ENCODE results near the gene BRWD1. TPM values are rescaled to one million over a fixed set of nuclear protein-coding genes. Genes with fewer than 3 reads are reported as not detected.

Gene BRWD1
- total and polyA plus RNA-seq, 2 of the 8 experiments (the other 6 are each of a cell fraction or from before 2014, with no cell fraction given): 9.3 to 45.2 TPM

DNA sequence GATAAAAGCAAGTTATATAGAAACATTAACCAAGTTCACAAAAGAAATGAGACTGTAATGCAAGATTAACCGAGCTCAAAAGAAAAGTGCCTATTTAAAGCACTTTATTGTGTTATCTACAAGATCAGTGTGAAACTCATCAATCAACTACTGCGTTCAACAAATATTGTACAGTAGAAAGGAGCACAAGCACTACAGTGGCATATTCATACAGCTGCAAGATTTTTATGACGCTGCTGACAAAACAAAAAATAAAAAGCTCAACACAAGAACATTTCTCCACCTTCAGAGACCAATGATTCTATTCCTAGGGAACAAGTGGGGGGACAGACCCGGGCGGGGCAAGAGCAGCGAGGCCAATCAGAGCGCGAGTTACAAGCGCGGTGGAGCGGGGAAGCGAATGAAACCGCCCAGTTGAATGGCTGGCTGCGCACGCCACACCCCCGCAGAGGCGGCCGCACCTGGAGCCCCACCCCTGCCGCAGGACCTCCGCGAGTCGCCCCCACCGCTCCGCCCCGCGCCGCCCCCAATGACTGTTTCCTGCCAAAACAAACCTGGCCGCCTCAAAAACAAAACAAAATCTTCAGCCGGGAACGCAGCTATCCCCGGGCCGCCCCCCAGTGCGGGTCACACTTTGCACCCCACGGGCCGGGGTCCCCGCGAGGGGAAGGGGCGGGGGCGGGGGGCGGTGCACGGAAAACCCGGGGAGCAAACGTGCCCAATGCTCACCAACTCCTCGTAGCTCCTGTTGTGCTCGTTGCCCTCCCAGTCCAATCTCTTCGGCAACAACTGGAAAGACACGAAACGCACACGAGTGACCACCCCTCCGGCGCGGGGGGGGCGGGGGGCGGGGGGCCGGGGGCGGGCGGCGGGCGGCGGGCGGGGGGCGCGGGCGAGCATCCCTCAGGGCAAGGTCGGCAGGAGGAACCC lies 1.1 kb downstream of the BRWD1 start (continued):
- TF ChIP-seq, protein P1, sequence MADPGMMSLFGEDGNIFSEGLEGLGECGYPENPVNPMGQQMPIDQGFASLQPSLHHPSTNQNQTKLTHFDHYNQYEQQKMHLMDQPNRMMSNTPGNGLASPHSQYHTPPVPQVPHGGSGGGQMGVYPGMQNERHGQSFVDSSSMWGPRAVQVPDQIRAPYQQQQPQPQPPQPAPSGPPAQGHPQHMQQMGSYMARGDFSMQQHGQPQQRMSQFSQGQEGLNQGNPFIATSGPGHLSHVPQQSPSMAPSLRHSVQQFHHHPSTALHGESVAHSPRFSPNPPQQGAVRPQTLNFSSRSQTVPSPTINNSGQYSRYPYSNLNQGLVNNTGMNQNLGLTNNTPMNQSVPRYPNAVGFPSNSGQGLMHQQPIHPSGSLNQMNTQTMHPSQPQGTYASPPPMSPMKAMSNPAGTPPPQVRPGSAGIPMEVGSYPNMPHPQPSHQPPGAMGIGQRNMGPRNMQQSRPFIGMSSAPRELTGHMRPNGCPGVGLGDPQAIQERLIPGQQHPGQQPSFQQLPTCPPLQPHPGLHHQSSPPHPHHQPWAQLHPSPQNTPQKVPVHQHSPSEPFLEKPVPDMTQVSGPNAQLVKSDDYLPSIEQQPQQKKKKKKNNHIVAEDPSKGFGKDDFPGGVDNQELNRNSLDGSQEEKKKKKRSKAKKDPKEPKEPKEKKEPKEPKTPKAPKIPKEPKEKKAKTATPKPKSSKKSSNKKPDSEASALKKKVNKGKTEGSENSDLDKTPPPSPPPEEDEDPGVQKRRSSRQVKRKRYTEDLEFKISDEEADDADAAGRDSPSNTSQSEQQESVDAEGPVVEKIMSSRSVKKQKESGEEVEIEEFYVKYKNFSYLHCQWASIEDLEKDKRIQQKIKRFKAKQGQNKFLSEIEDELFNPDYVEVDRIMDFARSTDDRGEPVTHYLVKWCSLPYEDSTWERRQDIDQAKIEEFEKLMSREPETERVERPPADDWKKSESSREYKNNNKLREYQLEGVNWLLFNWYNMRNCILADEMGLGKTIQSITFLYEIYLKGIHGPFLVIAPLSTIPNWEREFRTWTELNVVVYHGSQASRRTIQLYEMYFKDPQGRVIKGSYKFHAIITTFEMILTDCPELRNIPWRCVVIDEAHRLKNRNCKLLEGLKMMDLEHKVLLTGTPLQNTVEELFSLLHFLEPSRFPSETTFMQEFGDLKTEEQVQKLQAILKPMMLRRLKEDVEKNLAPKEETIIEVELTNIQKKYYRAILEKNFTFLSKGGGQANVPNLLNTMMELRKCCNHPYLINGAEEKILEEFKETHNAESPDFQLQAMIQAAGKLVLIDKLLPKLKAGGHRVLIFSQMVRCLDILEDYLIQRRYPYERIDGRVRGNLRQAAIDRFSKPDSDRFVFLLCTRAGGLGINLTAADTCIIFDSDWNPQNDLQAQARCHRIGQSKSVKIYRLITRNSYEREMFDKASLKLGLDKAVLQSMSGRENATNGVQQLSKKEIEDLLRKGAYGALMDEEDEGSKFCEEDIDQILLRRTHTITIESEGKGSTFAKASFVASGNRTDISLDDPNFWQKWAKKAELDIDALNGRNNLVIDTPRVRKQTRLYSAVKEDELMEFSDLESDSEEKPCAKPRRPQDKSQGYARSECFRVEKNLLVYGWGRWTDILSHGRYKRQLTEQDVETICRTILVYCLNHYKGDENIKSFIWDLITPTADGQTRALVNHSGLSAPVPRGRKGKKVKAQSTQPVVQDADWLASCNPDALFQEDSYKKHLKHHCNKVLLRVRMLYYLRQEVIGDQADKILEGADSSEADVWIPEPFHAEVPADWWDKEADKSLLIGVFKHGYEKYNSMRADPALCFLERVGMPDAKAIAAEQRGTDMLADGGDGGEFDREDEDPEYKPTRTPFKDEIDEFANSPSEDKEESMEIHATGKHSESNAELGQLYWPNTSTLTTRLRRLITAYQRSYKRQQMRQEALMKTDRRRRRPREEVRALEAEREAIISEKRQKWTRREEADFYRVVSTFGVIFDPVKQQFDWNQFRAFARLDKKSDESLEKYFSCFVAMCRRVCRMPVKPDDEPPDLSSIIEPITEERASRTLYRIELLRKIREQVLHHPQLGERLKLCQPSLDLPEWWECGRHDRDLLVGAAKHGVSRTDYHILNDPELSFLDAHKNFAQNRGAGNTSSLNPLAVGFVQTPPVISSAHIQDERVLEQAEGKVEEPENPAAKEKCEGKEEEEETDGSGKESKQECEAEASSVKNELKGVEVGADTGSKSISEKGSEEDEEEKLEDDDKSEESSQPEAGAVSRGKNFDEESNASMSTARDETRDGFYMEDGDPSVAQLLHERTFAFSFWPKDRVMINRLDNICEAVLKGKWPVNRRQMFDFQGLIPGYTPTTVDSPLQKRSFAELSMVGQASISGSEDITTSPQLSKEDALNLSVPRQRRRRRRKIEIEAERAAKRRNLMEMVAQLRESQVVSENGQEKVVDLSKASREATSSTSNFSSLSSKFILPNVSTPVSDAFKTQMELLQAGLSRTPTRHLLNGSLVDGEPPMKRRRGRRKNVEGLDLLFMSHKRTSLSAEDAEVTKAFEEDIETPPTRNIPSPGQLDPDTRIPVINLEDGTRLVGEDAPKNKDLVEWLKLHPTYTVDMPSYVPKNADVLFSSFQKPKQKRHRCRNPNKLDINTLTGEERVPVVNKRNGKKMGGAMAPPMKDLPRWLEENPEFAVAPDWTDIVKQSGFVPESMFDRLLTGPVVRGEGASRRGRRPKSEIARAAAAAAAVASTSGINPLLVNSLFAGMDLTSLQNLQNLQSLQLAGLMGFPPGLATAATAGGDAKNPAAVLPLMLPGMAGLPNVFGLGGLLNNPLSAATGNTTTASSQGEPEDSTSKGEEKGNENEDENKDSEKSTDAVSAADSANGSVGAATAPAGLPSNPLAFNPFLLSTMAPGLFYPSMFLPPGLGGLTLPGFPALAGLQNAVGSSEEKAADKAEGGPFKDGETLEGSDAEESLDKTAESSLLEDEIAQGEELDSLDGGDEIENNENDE (IDR thresholded peaks at IDR 0.05; ENCODE audit: insufficient replicate concordance, low read length): no peak
- 0 out of 2 replicates have a peak, but pooled peaks have one; percentile 31 for TF ChIP-seq TCF12 (IDR thresholded peaks at IDR 0.05; ENCODE audit: low read depth, low read length)
- TF ChIP-seq EGR1 (IDR thresholded peaks at IDR 0.05; ENCODE audit: borderline replicate concordance, low read depth, low read length): peak; percentile 75; the same call in 1 of the 2 replicates
- TF ChIP-seq SP1 (IDR thresholded peaks at IDR 0.05; ENCODE audit: low read depth, low read length): peak; percentile 95
- TF ChIP-seq CTBP2 (IDR thresholded peaks at IDR 0.05; ENCODE audit: borderline replicate concordance, insufficient read depth, insufficient read length, low read length): no peak

All from H1 (cell line).